ENCODE data around the gene ASIC2.

ASIC2 gene

GRCh38 chr17:33242375-33243124 lies 50.5 kb downstream of the ASIC2 start:
- H3K36me3 Mint-ChIP-seq: no peaks in the 10 kb centered on the region
- H3K4me3 Mint-ChIP-seq: no peak overlapping the region
- H3K4me1 Mint-ChIP-seq (ENCODE audit: low read depth): no peaks in the 10 kb centered on the region
- no peak overlapping the region for H3K27ac Mint-ChIP-seq
- no peaks in the 10 kb centered on the region for H3K9me3 Mint-ChIP-seq (ENCODE audit: low read depth)
- H3K27me3 Mint-ChIP-seq: peaks cover 7% of the 10 kb centered on the region

GRCh38 chr17:33241390-33241789 lies 51.7 kb downstream of the ASIC2 start:
- no peaks in the 10 kb centered on the region for H3K36me3 Mint-ChIP-seq
- no peak overlapping the region for H3K4me3 Mint-ChIP-seq
- no peaks in the 10 kb centered on the region for H3K4me1 Mint-ChIP-seq (ENCODE audit: low read depth)
- no peaks in the 10 kb centered on the region for H3K9me3 Mint-ChIP-seq (ENCODE audit: low read depth)
- H3K27me3 Mint-ChIP-seq: peaks cover 7% of the 10 kb centered on the region
- H3K27ac Mint-ChIP-seq: no peak overlapping the region

GRCh38 chr17:33240362-33240761 lies 52.7 kb downstream of the ASIC2 start:
- peaks cover 7% of the 10 kb centered on the region for H3K27me3 Mint-ChIP-seq
- H3K4me1 Mint-ChIP-seq (ENCODE audit: low read depth): no peaks in the 10 kb centered on the region
- H3K4me3 Mint-ChIP-seq: no peak overlapping the region
- no peaks in the 10 kb centered on the region for H3K36me3 Mint-ChIP-seq
- H3K9me3 Mint-ChIP-seq (ENCODE audit: low read depth): no peaks in the 10 kb centered on the region
- H3K27ac Mint-ChIP-seq: no peak overlapping the region

DNA sequence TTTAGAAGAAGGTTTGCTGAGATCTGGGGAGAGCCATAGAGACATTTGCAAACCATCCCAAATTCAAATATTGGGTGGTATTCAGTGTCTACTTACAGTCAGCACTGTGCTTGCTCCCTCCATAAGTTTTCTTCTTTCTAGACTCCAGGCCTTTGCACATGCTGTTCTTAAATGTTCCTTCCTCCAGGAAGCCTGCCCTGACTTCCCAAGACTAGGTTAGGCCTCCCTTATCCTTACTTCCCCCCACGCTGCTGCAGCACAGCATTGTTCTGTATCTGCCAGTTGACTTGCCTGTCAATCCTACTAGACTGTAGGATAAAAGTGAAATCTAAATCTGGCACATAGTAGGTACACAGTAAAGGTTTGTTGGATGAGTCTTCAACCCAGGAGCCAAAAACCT lies 53.4 kb downstream of the ASIC2 start:
- Mint-ChIP-seq H3K9me3 (ENCODE audit: low read depth) (no peaks in the 10 kb centered on the region), H3K4me1 (ENCODE audit: low read depth) (no peaks in the 10 kb centered on the region), H3K27me3 (peaks cover 7% of the 10 kb centered on the region), H3K27ac (no peak overlapping the region), H3K4me3 (no peak overlapping the region), H3K36me3 (no peaks in the 10 kb centered on the region)

DNA sequence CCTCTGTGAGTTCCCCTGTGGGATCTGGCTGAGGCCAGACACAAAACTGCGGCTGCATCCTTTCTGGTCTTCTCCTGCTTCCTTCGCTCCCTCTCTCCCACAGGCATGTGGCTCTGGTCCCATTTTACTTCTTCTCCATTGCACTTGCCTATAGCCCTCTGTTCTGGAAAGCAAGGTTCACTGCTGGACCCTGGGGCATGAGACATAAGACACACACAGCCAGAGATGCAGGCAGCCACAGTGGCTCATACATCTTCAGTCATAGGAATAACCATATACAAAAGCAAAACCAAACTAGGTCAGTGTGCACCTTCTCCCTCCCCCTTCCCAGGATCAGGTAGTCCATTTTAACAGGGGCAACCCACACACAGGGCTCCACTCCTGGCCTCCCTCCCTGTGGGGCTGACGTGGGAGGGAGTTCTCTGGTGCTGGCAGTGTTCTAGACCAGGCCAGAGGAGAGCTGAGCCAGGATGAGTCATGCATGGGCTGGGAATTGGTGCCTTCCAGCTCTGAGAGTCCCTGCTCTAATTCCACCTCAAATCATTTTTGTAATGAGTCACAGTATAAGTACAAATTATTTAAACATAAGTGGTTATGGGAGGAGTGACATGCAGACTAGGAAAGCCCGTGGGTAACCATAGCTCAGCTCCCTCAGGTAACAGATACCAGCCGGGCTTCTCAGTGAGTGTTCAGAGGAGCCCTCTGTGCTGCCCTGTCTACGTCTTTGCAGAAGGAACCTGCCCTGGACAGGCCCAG lies 58.0 kb downstream of the ASIC2 start:
- no peak overlapping the region for H3K4me3 Mint-ChIP-seq
- H3K9me3 Mint-ChIP-seq (ENCODE audit: low read depth): no peaks in the 10 kb centered on the region
- H3K27me3 Mint-ChIP-seq: peaks cover 7% of the 10 kb centered on the region
- H3K4me1 Mint-ChIP-seq (ENCODE audit: low read depth): no peaks in the 10 kb centered on the region
- H3K36me3 Mint-ChIP-seq: no peaks in the 10 kb centered on the region
- no peak overlapping the region for H3K27ac Mint-ChIP-seq

- Mint-ChIP-seq H3K27ac (no peak overlapping the region), H3K27me3 (peaks cover 7% of the 10 kb centered on the region), H3K9me3 (ENCODE audit: low read depth) (no peaks in the 10 kb centered on the region), H3K36me3 (no peaks in the 10 kb centered on the region), H3K4me1 (ENCODE audit: low read depth) (no peaks in the 10 kb centered on the region), H3K4me3 (no peak overlapping the region)
These were observed 58.9 kb downstream of the ASIC2 start for GRCh38 chr17:33234233-33234632.

DNA sequence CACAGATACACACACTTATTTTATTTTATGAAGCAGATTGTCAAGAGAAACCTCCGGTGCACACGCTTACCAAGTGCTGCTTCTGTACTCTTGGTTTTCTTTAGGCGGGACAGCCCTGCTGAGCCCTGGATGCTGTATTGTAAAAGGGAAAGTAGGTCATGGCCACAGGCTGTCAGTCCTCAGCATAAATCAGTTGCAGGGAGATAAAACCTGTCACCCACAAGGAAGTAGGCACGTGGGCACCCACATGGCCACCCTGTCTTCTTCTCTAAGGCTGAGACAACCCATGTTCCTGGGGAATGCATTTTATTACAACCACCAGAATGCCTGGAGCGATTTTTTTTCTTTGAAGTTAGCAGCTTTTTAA lies 59.3 kb downstream of the ASIC2 start:
- Mint-ChIP-seq H3K36me3 (no peaks in the 10 kb centered on the region), H3K4me1 (ENCODE audit: low read depth) (no peaks in the 10 kb centered on the region), H3K4me3 (no peak overlapping the region), H3K27me3 (peaks cover 7% of the 10 kb centered on the region), H3K27ac (no peak overlapping the region), H3K9me3 (ENCODE audit: low read depth) (no peaks in the 10 kb centered on the region)

DNA sequence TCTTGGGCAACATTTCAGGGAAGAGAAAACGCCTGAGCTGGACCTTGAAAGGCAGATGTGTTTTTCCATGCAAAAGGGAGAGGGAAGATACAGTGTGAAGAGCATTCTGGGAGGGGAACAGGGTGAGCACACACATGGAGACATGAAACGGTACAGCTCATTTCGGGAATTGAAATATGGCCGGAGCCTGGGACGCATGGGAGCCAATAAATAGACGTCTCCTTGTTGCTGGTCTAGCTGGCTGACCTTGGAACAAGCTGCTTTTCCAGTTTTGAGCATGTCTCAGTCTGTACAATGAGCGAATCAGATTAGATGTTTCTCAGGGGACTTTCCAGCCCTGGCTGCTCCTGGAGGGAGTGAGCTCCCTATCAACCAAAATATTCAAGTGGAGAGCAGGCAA lies 63.6 kb downstream of the ASIC2 start:
- H3K27ac Mint-ChIP-seq: no peak overlapping the region

GRCh38 chr17:33229028-33229427 lies 64.1 kb downstream of the ASIC2 start:
- Mint-ChIP-seq H3K27me3 (peaks cover 3% of the 10 kb centered on the region), H3K4me1 (ENCODE audit: low read depth) (no peaks in the 10 kb centered on the region), H3K9me3 (ENCODE audit: low read depth) (no peaks in the 10 kb centered on the region), H3K27ac (no peak overlapping the region), H3K4me3 (no peak overlapping the region), H3K36me3 (no peaks in the 10 kb centered on the region)

More for the DNA sequence above, 63.6 kb downstream of the ASIC2 start:
- Mint-ChIP-seq H3K4me3 (no peak overlapping the region), H3K4me1 (ENCODE audit: low read depth) (no peaks in the 10 kb centered on the region), H3K36me3 (no peaks in the 10 kb centered on the region), H3K9me3 (ENCODE audit: low read depth) (no peaks in the 10 kb centered on the region), H3K27me3 (no peaks in the 10 kb centered on the region)

DNA sequence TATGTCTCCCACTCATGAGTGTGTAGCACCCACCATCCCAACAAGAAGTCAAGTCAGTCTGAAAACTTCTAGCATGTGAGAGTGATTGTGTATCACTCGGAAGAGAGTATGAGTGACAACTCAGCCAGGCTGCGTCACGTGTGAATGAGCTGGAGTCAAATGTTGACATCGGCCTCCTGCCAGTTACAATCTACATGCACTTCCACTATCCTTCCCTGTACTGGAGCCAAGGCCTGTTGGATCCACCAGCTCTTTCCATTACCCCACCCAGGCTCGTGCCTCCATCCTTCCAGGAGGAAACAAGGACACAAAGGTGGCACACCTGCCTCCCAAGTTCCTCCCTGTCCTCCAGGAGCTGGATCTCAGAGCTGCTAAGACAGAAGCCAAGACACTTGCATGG lies 64.5 kb downstream of the ASIC2 start:
- H3K4me3 Mint-ChIP-seq: no peak overlapping the region
- H3K27ac Mint-ChIP-seq: no peak overlapping the region

GRCh38 chr17:33227911-33228310 lies 65.2 kb downstream of the ASIC2 start:
- H3K9me3 Mint-ChIP-seq (ENCODE audit: low read depth): no peaks in the 10 kb centered on the region
- H3K27me3 Mint-ChIP-seq: peaks cover 3% of the 10 kb centered on the region
- H3K36me3 Mint-ChIP-seq: no peaks in the 10 kb centered on the region
- no peak overlapping the region for H3K4me3 Mint-ChIP-seq
- no peak overlapping the region for H3K27ac Mint-ChIP-seq
- no peaks in the 10 kb centered on the region for H3K4me1 Mint-ChIP-seq (ENCODE audit: low read depth)

More for the DNA sequence above, 64.5 kb downstream of the ASIC2 start:
- H3K4me1 Mint-ChIP-seq (ENCODE audit: low read depth): no peaks in the 10 kb centered on the region
- H3K36me3 Mint-ChIP-seq: no peaks in the 10 kb centered on the region
- H3K27me3 Mint-ChIP-seq: peaks cover 3% of the 10 kb centered on the region
- H3K9me3 Mint-ChIP-seq (ENCODE audit: low read depth): no peaks in the 10 kb centered on the region

GRCh38 chr17:33225994-33226393 lies 67.1 kb downstream of the ASIC2 start:
- H3K4me1 Mint-ChIP-seq (ENCODE audit: low read depth): no peaks in the 10 kb centered on the region
- no peak overlapping the region for H3K27ac Mint-ChIP-seq
- no peak overlapping the region for H3K4me3 Mint-ChIP-seq
- H3K9me3 Mint-ChIP-seq (ENCODE audit: low read depth): no peaks in the 10 kb centered on the region
- H3K27me3 Mint-ChIP-seq: peaks cover 3% of the 10 kb centered on the region
- no peaks in the 10 kb centered on the region for H3K36me3 Mint-ChIP-seq

- no peak overlapping the region for H3K27ac Mint-ChIP-seq
- H3K36me3 Mint-ChIP-seq: no peaks in the 10 kb centered on the region
- no peaks in the 10 kb centered on the region for H3K4me1 Mint-ChIP-seq (ENCODE audit: low read depth)
- no peaks in the 10 kb centered on the region for H3K9me3 Mint-ChIP-seq (ENCODE audit: low read depth)
- peaks cover 3% of the 10 kb centered on the region for H3K27me3 Mint-ChIP-seq
- no peak overlapping the region for H3K4me3 Mint-ChIP-seq
These were observed 67.6 kb downstream of the ASIC2 start for GRCh38 chr17:33225509-33225908.

DNA sequence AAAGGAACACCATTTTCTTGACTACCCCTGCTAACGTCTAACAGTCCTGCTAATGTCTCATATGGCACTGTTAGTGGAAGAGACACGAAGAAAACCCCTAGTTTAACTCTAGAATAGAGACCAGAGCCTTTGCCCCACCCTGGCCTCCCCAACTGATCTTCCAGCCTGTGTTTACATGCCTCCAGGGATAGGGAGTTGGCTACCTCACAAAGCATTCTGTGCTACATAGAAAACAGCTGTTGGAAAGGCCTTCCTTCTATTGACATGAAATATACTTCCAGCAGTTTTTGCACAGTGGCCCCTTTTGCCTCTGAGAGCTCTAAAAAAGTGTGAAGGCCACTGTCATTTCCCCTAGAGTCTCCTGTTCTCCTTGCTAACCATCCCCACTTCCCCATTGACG lies 73.1 kb downstream of the ASIC2 start:
- H3K27ac Mint-ChIP-seq: no peak overlapping the region
- H3K9me3 Mint-ChIP-seq (ENCODE audit: low read depth): no peaks in the 10 kb centered on the region
- no peak overlapping the region for H3K4me3 Mint-ChIP-seq
- H3K27me3 Mint-ChIP-seq: peaks cover 11% of the 10 kb centered on the region
- H3K36me3 Mint-ChIP-seq: no peaks in the 10 kb centered on the region
- no peaks in the 10 kb centered on the region for H3K4me1 Mint-ChIP-seq (ENCODE audit: low read depth)

DNA sequence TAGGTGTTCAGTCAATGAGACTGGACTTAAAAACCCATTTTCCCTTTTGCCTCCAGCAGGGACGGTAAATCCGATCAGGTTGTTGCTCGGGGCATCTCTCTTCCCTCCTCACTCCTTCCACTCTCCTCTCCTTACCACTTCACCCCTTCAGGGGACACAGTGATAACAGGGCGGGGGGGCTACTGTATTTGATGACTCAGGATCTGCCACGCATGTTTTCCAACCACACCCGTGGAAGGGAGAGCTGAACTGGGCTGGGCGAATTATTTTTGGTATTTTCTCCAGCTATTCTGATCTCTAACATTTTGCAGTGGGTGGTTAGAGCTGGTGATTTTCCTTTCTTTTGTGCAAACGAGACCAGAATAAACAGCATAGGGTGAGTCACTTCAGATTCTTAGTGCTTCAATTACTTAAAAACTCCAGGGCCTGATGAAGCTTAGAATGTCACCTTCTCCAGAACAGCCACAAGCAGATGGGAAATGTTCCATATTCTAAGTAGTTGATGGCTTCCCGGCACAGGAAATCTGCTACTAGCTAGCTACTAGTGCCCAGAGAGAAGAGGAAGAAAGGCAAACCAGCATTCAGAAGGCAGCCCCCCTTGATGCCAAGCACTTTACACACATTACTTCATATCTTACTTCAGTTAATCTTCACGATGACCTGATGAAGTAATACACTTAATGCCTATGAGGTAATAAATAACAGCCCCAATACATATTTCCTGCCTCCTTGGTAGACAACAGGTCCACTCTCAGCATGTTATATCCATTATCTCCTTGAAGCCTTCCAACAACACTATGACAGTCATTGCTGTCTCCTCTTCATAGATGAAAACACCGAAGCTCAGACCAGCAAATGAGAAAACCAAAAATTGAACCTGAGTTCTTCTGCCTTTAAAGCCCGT lies 74.1 kb downstream of the ASIC2 start:
- H3K36me3 Mint-ChIP-seq: no peaks in the 10 kb centered on the region
- H3K27ac Mint-ChIP-seq: no peak overlapping the region
- no peak overlapping the region for H3K4me3 Mint-ChIP-seq
- no peaks in the 10 kb centered on the region for H3K4me1 Mint-ChIP-seq (ENCODE audit: low read depth)
- H3K27me3 Mint-ChIP-seq: peaks cover 8% of the 10 kb centered on the region
- no peaks in the 10 kb centered on the region for H3K9me3 Mint-ChIP-seq (ENCODE audit: low read depth)
